ENCODE data around the gene SHC2. TPM values are rescaled to one million over a fixed set of nuclear protein-coding genes. Genes with fewer than 3 reads are reported as not detected.
A peak's percentile ranks its signal among the peaks of the same experiment; 100 is the strongest.

The SHC2 gene
- total and polyA plus RNA-seq, 8 donors: 16.0 to 34.5 (median 20.2) TPM

DNA sequence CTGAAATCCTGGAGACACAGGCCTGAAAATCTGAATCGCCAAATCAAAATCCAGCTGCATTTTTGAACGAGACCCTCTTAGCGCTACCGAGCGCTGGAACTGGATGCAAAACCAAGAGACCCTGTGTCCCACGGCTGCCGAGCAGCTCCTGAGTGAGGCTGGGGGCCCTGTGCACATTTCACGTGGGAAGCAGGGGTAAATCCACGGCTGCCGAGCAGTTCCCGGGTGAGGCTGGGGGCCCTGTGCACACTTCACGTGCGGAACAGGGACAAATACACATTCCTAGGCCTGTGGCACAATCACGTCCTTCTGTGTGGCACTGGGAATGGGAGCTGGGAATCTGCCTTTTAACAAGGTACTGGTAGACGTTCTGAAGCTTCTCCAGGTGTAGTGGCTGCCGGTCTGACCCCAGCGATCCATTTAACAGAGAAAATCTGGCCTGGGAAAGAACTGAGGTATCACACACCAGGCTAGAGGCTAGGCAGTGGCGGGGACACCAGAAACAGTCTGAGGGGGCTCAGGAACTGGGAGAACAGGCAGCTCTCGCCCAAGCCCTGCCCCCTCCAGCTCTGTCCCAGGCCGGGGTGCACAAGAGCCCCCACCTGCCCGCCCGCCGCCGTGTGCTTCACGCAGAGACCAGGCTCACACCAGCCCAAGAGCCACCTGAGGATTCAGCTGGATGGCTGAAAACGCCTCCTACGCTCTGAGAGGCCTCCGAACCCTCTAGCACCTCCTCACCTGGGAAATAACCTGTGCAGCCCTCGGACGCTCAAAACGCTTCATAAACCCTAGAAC is 40.9 kb downstream of the SHC2 start:
- H3K27me3 ChIP-seq: no peaks in the 10 kb centered on the region
- H3K36me3 ChIP-seq: no peaks in the 10 kb centered on the region
- ATAC-seq (no peak), DNase-seq (peak in 2 of 4 donors; percentile 25 to 41)
- peaks cover 0 to 2% of the 10 kb centered on the region in 2 donors for H3K4me1 ChIP-seq
- H3K27ac ChIP-seq: no peak overlapping the region
- TF ChIP-seq, protein P1, sequence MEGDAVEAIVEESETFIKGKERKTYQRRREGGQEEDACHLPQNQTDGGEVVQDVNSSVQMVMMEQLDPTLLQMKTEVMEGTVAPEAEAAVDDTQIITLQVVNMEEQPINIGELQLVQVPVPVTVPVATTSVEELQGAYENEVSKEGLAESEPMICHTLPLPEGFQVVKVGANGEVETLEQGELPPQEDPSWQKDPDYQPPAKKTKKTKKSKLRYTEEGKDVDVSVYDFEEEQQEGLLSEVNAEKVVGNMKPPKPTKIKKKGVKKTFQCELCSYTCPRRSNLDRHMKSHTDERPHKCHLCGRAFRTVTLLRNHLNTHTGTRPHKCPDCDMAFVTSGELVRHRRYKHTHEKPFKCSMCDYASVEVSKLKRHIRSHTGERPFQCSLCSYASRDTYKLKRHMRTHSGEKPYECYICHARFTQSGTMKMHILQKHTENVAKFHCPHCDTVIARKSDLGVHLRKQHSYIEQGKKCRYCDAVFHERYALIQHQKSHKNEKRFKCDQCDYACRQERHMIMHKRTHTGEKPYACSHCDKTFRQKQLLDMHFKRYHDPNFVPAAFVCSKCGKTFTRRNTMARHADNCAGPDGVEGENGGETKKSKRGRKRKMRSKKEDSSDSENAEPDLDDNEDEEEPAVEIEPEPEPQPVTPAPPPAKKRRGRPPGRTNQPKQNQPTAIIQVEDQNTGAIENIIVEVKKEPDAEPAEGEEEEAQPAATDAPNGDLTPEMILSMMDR (IDR thresholded peaks at IDR 0.05): no peak
- no peaks in the 10 kb centered on the region for H3K9me3 ChIP-seq
- intact Hi-C loops (cut with DNase I): no loop called here
- H3K4me3 ChIP-seq: no peak overlapping the region

- TF ChIP-seq, protein P1 (IDR thresholded peaks at IDR 0.05): no peak
- ATAC-seq: peak; percentile 22
- peak in 2 of 4 donors; percentile 22 to 69 for DNase-seq
- Histone ChIP-seq H3K36me3 (no peaks in the 10 kb centered on the region), H3K27ac (no peak overlapping the region), H3K4me3 (no peak overlapping the region), H3K9me3 (no peaks in the 10 kb centered on the region), H3K4me1 (peaks cover 0 to 2% of the 10 kb centered on the region in 2 donors), H3K27me3 (no peaks in the 10 kb centered on the region)
- intact Hi-C loops (cut with DNase I): no loop called here
These were observed 41.8 kb downstream of the SHC2 start for GRCh38 chr19:418761-419671.

DNA sequence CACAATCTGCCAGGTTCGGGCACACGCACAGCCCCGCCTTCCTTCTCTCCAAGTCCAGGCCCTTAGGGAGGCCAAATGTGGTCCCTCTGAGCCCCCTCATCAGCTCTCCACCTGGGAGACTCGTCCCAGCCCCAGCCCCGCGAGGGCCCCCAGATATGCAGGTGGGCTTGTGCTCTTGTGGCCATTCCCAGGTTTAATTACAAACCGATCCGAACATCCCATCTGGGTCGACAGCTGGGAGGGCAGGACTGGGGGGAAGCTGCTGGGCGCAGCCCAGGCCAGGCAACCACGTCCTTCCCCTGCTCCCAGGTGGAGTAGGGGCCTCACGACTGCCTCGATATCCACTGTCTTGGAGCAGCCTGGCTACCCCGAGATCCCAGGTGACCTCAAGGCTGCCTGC is 44.4 kb downstream of the SHC2 start:
- Histone ChIP-seq H3K36me3 (no peaks in the 10 kb centered on the region), H3K9me3 (no peaks in the 10 kb centered on the region), H3K27me3 (peaks cover 0 to 20% of the 10 kb centered on the region in 2 donors), H3K4me1 (peaks cover 0 to 2% of the 10 kb centered on the region in 2 donors), H3K4me3 (no peak overlapping the region), H3K27ac (no peak overlapping the region)
- TF ChIP-seq, protein P1 (IDR thresholded peaks at IDR 0.05): no peak
- DNase-seq (peak in 1 of 4 donors; percentile 26), ATAC-seq (no peak)
- intact Hi-C loops (cut with DNase I): no loop called here

GRCh38 chr19:415292-415691 is 45.5 kb downstream of the SHC2 start:
- DNase-seq (no peak), ATAC-seq (no peak)
- TF ChIP-seq, protein P1 (IDR thresholded peaks at IDR 0.05): no peak
- Histone ChIP-seq H3K4me1 (peaks cover 0 to 1% of the 10 kb centered on the region in 2 donors), H3K36me3 (no peaks in the 10 kb centered on the region), H3K27ac (no peak overlapping the region), H3K27me3 (peaks cover 0 to 28% of the 10 kb centered on the region in 2 donors), H3K9me3 (no peaks in the 10 kb centered on the region), H3K4me3 (no peak overlapping the region)
- intact Hi-C loops (cut with DNase I): no loop called here
